GM12891 (cell line): Measurements from ENCODE around the gene GIMAP5.

ENCODE experiments used
- POLR2A ChIP-seq: IDR thresholded peaks from 2 replicates; pipeline ENCODE4 v1.6.1; 2011; ENCODE audit warnings: low read depth, low read length, control low read depth
- POLR2AphosphoS5 ChIP-seq: IDR thresholded peaks from 2 replicates; pipeline ENCODE4 v1.6.1; 2011; ENCODE audit warnings: low read depth, low read length, control low read depth
- SPI1 ChIP-seq: IDR thresholded peaks from 2 replicates; pipeline ENCODE4 v1.6.1; 2011; ENCODE audit warnings: low read depth, low read length, control low read depth
- TAF1 ChIP-seq: IDR thresholded peaks from 2 replicates; pipeline ENCODE4 v1.6.1; 2011; ENCODE audit warnings: low read depth, low read length, control low read depth

- TF ChIP-seq POLR2A (no peak), POLR2AphosphoS5 (no peak), TAF1 (no peak), SPI1 (no peak)
Observed at GRCh38 chr7:150719436-150719835, 17.8 kb upstream of the GIMAP5 start.
